HG02588 (cell line): ENCODE results near the gene PHC2.

ENCODE experiments used
- ATAC-seq: cut with Tn5 transposase; IDR thresholded peaks from one replicate; pipeline ENCODE4 v1.9.1; 2021; ENCODE audit warnings: mild to moderate bottlenecking, moderate library complexity; ENCODE audit not compliant: unreplicated experiment

The PHC2 gene

DNA sequence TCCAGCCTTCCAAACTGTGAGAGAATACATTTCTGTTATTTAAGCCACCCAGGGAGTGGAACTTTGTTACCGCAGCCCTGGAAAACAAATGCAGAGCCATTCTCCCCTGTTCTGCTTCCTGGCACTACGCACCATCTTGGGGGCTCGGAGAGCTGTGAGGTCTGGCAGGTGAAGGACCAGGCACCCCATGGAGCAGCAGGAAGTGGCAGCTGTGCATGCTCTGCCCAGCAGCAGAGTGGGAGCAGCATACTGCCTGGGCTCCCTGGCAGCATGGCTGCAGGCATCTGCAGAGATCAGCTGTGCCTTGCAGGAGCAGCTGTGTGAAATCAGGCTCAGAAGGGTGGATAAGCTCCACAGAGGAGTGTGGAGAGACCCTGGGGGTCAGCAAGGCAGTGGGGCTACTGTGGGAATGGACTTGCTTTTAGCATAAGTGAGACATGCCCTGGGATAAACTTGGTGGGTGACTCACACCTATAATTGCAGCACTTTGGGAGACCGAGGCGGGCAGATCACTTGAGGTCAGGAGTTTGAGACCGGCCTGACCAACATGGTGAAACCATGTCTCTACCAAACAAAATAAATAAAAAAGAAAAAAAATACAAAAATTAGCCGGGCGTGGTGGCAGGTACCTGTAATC, 23.9 kb upstream of the PHC2 start:
- ATAC-seq, result no peak

DNA sequence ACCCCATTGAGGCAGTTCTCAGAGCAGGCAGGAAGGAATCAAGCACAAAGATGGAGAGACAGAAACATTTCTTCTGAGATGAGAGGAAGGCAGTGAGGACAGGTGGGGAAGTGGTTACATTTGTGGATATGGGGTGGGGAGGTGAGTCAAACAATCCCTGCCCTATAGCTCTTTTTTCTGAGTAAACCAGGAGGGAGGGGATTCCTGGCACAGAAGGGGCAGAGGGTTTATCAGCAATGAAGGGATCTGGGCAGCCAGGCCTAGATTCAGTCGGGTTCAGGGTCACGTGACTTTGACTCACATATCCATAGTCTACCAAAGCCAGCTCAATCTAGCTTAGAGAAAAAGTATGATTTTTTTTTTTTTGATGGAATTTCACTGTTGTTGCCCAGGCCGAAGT, 15.7 kb upstream of the PHC2 start:
- no peak for ATAC-seq

DNA sequence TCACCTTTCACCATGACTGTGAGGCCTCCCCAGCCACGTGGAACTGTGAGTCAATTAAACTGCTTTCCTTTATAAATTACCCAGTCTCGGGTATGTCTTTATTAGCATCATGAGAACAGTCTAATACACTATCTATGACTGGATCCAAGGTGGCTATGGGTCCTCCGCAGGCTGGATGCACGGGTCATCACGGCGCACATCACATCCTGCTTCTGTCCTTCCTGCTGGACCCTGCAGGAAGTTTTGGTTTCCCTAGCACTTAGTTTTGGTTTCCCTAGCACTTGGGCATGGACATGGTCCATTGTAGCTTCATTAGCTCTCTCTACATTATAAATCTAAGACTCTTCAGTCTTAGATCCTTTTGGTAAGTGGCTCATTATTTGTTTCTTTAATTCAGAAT, 14.2 kb upstream of the PHC2 start:
- ATAC-seq, result no peak

DNA sequence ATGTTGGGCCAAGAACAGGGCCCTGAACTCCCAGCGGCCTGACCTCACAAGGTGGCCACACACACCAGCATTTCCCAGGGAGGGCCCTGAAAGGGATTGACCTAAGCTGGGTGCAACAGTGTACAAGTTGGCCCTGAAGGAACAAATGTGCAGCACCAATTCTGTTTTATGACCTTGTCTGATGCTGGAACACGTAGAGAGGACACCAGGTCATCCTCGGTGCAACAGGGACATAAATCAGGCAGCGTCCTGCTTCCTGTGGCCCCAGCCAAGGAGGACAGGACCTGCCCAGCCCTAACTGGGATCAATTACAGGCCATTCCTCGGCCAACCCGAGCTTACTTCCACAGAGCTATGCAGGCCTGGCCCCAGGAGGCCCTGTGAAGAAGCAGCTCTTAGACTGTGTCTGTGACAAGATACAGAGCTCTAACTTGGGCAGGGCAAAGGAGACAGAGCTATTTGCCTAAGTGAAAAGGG, 12.8 kb upstream of the PHC2 start:
- no peak for ATAC-seq

DNA sequence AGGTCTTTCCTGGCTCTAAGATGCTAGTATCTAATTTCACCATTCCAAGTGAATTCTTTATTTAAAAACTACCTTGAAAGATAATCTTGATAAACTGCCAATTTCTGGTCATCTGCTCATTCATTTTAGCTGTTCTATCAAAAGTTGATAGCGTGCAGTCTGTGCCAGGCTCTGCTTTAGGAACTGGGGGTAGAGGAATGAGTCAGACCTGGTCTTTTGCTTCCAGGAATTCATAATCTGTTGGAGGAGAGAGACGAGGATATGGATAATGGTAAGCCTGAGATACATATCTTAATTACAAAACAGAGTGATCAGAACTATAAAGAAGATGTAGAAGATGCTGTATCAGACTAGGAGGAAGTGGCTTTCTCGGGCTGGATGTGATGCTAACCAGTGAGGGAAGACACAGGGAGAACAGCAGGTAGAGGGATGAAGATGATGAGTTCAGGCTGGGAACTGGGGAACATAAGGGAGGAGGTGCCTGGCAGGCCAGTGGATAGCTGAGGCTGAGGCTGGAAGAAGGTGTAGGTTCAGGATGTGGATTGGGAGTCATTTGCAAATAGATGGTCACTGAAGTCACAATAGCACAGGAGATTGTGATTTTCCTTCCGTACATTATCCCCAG, 12.3 kb upstream of the PHC2 start:
- no peak for ATAC-seq

DNA sequence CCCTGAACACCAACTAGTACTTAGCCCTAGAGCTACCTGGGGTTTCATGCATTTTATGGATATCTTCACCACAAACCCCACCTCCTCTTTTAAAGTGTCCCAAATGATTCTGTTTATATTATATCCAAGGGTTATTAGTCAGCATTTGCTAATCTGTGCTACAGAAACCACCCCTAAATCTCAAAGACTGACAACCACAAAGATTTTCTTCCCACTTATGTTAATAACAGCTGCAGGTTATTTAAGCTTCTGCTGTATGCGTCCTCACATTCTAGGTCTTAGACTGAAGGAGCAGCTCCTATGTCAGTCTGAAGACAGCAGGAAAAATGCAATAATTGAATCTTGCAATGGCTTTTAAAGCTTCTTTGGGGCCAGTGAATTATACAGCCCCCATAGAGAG, 11.2 kb upstream of the PHC2 start:
- ATAC-seq, result no peak

DNA sequence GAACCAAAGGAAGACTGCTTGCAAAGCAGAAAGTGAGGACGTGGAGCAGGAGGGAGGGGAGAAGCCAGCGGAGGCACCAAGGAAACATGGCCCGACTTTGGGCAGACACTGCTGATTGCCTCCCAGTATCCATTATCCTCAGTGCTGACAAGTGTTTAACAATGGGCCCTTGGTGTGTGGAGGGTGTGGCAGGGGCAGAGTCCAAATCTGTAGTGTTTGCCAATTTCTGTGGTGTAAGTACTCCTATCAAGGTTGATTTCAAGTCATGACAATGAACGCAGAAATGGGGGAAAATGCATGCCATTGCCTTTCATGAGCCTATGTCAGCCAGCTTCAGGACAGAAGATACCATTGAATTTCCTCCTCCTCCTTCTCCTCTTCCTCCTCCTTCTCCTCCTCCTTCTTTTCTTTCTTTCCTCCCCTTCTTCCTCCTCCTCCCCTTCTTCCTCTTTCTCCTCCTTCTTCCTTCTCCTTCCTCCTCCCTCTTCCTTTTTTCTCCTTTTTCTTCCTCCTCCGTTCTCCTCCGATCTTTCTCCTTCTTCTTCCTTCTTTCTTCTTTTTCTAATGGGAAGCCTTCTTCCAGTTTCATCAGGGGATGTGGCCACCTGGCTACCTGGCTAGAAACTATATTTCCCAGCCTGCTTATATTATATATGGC, 10.3 kb upstream of the PHC2 start:
- no peak for ATAC-seq

DNA sequence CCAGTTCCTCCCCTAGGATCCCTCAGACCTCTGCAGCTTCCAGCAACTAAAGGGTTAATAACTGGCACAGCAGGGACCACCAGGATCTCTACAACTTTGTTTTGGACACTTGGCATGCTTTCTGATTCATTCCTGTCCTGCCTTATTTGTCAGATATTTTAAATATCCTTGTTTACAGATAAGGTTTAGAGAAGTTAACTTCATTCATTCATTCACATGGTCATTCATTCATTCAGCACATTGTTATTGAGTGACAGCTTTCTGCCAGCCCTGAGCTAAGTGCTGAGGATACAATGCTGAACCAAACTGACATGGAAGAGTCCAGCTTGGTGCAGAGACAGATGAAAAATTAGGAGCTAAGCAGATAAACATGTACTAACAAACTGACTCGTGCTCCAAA, 8.8 kb upstream of the PHC2 start:
- ATAC-seq, result no peak

DNA sequence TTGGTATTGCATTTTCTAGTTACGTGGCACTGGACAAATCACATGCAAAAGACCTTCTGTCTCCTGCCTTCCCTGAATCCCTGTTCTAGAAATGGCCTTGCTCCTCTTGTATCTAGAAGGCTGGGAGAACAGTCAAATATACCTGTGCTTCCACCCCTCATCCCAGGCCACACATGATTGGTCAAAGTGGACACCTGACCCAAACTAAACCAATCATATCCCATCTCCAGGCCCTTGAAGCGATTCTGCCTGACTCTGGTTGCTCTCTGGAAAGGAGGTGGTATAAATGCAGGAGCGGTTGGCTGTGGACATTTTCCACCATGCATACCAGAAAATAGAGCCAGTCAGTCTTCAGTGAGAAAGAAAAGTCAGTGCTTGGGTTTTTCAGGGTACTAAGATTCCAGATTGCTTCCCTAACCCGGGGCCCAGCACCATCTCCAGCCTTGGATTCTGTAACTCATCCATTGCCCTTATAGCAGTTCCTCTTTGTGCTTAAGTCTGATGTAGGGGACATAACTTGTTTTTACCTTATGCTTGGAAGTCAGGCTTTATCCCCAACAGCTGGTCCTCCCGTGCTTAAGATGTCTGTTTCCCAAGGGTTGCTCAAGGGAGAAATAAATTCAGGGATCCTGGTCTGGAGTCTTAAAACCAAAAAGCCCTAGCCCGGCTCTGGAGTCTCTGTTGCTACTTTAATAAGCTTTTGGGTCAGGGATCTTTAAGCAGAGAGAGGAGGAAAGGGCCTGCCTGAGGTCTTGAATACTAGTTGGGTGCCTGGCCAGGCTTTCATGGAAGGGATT, 7.7 kb upstream of the PHC2 start:
- ATAC-seq, result no peak

DNA sequence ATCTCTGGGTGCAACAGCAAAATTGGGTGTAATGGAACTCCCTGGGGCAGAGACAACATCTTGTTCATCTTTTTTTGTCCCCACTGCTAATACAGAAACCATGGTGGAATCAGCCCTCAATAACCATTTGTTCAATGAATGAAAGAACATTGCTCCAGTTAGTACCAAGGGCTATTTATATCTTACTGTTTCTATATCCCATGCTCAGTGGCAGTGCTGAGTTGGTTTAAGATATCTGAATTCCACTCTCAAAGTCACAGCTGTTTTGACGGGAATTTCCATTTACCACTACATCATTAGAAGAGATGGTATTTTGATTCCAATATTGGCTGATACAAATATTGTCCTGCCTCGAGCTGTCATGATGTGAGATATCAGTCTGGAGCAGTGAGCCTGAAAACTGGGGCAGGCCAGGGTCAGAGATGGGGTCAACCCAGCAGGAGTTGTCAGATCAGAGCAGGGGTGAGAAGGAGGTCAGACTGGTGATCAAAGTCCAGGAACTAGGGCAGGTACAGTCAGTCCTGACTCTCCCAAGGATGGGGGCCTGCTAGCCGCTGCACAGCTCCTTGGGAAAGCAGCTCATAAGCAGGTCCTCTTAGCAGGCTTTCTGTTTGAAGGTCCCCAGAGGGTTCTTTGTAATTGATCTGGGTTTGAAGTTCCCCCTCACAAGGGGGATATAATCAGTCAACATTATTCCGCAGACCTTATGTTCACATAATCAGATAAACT, 5.8 kb upstream of the PHC2 start:
- ATAC-seq, result no peak

DNA sequence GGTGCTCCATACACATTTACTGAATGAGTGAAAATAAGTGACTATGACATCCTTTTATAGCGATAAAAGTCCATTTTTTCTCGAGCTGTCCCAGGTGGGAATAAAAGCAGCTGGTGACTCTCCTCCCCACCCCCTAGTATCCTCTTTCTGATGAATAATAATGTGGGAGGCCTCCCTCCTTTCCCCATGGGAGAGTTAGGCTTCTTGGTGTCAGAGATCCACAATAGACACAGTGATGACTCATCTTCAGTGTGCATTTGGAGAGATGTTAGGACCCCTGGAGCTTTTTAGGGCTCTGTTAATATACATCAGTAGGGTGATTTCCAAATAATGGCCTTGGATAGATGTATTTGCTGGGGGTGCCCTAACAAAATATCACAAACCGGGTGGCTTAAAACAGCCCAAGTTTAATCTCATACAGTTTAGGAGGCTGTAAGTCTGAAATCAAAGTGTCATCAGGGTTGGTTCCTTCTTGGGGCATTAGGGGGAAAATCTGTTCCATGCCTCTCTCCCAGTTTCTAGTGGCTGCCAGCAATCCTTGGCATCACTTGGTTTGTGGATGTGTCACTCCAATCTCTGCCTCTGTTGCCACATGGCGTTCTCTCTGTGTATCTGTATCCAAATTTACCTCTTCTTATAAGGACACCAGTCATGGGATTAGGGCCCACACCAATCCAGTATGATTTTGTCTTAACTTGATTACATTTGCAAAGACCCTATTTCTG, 4.4 kb upstream of the PHC2 start:
- ATAC-seq, result no peak

DNA sequence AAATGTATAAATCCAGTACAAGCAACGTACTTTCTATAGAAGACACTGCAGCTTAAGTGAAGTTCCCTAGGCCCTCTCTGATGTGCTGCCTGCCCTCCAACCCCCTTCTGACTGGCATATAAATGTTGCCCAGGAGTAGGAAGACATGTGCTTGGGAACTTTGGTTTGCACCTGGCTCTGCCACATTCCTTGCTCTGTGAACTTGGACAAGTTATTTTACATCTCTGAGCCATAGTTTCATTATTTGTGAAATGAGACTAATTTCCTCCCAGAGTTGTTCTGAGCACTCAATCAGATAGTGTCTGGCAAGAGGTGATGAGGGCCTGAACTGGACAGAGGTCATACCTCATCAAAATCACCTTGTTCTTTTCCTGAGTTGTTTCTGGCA, 3.5 kb upstream of the PHC2 start:
- no peak for ATAC-seq

DNA sequence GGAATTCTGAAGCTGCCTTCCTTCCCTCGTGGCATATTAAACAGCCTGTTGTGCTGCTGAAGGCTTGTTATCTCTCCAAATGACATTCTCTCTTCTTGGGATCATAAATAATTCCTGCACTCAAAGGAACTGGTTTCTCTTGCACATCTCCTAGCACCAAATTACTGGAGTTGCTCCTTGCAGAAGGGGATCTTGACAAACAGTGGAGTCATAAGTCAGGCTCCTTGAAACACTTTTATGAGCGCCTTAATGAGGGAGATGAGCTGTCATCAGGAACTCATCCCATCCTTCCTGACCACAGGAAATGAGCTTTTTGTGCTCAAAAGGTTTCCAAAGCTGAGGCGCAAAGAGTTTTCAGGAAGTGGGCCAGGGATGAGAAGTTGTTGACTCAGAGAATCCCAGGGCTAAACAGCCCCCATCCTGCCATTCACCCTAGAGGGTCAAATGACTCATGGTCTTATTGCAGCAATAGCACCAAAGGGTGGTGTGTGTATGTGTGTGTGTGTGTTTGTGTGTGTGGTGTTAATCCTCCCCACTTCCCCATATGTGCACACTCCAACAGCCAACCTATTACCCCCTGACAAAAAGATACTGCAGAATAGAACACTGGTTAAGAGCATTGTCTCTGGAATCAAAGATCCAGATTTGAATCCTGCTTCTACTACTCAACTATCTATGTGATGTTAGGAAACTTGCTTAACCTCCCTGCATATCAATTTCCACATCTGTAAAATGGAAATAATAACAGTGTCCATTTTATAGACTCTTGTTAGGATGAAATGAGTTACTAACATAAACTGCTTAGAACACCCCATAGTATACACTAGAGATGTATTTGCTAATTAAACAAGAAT, 2.8 kb upstream of the PHC2 start:
- no peak for ATAC-seq

DNA sequence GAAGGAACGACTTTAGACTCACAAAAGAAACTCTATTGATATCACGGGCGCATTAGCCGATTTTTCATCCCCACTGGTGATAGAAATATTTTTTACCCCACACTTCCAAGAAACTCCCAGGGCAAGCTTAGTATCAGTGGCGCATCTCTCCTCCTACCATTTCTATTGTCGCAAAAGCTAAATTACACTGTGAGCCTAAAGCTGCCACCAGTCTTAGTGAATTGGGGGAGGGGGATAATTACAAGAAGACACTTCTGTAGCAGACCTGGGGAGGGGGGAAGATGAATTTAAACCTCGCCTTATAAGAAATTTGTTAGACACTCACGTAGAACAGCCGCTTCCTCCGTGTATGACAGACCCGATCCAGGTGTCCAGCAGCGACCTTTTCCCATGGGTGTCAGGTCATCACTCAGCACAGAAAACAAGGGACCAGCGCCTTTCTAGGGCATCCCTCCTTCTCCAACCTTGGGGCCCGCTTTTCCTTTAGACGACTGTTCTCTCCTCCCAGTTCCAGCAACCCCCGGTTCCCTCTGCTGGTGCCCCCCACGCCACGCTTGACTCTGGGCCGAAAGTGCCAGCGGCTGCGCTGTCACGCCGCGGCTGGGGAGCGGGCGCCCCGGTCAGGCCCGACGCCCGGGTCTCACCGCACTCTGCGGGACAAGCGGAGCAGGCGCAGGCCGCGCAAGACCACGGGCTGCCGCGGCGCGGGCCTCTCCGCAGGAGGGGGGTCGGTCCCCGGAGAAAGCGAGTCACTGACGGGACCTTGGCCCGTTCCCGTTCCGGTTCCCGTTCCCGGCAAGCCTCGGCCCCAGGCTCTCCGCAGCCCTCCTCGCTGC, 821 bp downstream of the PHC2 start:
- ATAC-seq, result no peak

DNA sequence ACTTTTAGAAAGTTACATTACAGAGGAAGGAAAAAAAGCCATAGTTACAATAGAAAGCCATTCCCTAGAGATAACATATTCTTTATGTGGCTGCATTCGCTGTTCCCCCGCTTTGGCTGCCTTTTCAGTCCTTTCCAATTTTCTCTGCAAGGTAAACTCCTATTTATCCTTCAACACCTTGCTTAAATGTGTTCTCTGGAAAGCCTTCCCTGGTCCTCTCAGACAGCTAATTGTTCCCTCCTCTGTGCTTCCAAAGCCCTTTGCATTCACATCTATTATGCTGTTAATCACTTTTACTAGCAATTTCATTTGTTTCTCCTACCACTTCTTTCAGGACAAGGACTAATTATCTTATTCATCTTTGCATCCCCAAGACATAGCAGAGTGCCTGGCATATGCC, 1.6 kb downstream of the PHC2 start:
- ATAC-seq, result no peak

DNA sequence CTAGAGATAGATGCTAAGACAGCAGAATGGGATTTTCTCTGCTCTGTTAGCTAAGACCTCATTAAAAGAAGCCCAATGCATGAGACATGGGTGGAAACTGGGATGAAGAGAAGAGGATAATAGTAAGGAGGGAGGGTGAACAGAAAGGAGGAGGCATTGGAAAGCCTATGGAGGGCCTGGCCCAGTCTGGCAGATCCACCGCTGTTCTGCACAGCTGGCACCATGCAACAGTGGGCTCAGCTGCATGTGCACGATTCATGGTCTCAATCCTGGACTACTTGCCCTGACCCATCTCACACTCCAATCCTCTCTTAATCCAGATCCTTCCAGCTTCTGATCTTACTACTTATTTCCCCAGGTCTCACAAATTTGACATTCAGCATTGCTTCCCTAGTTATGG, 2.2 kb downstream of the PHC2 start:
- no peak for ATAC-seq

DNA sequence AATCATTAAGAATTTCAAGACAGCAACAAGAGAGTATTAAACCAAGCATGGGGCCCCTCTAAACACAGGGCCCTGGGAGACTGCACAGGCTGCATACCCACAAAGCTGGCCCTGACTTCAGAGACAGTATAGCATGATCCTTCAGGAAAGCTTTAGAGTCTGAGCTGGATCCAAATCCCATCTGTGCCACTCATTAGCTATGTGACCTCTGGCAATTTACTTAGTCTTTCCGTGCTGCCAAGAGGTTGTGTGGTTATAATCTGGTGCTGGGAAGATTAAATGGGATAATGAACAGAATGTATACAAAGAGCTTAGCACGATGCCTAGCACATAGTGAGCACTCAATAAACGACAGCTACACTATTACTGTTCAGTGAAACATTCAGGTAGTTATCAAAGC, 4.0 kb downstream of the PHC2 start:
- no peak for ATAC-seq

DNA sequence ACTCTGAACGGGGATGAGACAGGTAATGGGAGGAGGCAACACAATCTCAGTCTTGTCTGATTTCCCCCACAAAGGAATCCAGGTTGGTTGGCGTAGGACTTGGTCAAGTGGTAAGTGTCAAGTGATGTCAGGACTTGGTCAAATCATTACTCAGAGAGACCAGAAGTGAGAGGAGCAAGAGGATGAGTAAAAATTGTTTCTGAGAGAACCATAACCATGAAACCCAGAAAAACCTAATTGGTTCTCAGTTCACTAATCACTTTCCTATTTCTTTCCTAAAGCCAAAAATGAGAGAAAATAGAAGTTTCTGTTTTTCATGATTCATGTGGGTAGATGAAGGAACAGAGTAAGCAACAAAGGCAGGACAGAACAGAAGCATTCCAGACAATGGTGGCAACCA, 5.0 kb downstream of the PHC2 start:
- ATAC-seq, result no peak

DNA sequence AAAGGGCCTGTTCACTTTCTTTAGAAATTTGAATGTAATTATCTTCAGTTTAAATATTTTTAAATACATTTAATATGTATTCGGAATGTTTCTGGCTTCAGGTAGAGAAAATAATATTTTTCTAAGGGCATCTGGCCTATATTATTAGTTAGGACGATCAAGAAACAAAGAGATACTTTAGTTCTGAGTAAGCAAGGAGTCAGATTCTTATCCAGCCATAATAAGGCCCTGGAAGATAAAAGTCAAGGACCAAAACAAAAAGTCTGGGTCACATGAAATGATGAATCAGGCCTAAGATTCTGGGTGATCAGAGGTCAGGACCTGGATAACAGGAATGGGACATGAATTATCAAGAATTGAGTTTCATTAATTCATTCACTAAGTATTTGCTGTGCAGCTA, 6.3 kb downstream of the PHC2 start:
- ATAC-seq, result no peak
